HepG2 (cell line): Measurements from ENCODE around the gene EEF1A1. TPM values are rescaled to one million over a fixed set of nuclear protein-coding genes. Genes with fewer than 3 reads are reported as not detected.

Experiments used
- ATAC-seq: fragments of 200-7000 bp; cut with Tn5 transposase; 3 replicates; pipeline ENCODE4 v1.9.1; 2020; ENCODE audit warnings: mild to moderate bottlenecking, moderate library complexity
- BruUV-seq: library from RNA; stranded (reverse); fragments of 400-500 nt; replicated peaks from 2 replicates; lab custom pipeline; 2021; lab: Mats Ljungman, UMichigan
- CTCF ChIA-PET: fragments of 300-600 bp; formaldehyde crosslinking; extraction: SDS; loops from one replicate; lab custom pipeline; 2021; ENCODE audit warnings: low total read pairs, inconsistent platforms, low intra/inter-chr PET ratio; lab: Yijun Ruan, JAX
- POLR2A ChIA-PET: fragments of 350-600 bp; sonication (Branson Sonifier 250); formaldehyde crosslinking; loops from one replicate; lab custom pipeline; 2020; ENCODE audit warnings: antibody characterized with exemption, inconsistent platforms; lab: Yijun Ruan, JAX
- DNase-seq: peaks from one replicate; pipeline ENCODE4 v3.0.0-alpha.2; 2015; ENCODE audit warnings: low spot score
- FAIRE-seq: peaks from 3 replicates; lab custom pipeline; 2011; peaks lifted over from hg19 to GRCh38; lab: Jason Lieb, UNC
- H2AFZ ChIP-seq: one replicate; pipeline ENCODE4 v1.6.1; 2011; ENCODE audit warnings: low read length, inconsistent platforms
- H3K27ac ChIP-seq: fragments of 300-600 bp; 3 replicates; pipeline ENCODE4 v1.8.0; 2011; ENCODE audit warnings: mixed run types, mild to moderate bottlenecking, mixed read lengths, low read length, inconsistent platforms; ENCODE audit not compliant: insufficient read depth; ENCODE audit errors: extremely low read length
- H3K27me3 ChIP-seq, 2 experiments: fragments of 200-600 bp in 1 of 2; 2 replicates in 1 of 2; 3 replicates in 1 of 2; pipeline versions ENCODE4 v1.6.0 to v1.8.0; 2011; ENCODE audit warnings: low read length in 2 of 2, mild to moderate bottlenecking in 2 of 2, moderate library complexity in 2 of 2, inconsistent platforms in 1 of 2; ENCODE audit not compliant: insufficient read depth in 2 of 2, control insufficient read depth in 1 of 2
- H3K36me3 ChIP-seq, 2 experiments: fragments of 200-600 bp in 1 of 2; replicated peaks in 1 of 2; 2 replicates in 1 of 2; 3 replicates in 1 of 2; pipeline versions ENCODE4 v1.5.1 to v1.8.0; 2011; ENCODE audit warnings: low read length in 2 of 2, inconsistent platforms in 1 of 2; ENCODE audit not compliant: insufficient read depth in 2 of 2, control insufficient read depth in 1 of 2
- H3K4me1 ChIP-seq: 2 replicates; pipeline ENCODE4 v1.5.1; 2012; ENCODE audit warnings: low read length, inconsistent platforms; ENCODE audit not compliant: insufficient read depth
- H3K4me2 ChIP-seq: 2 replicates; pipeline ENCODE4 v1.6.0; 2011; ENCODE audit warnings: low read depth, low read length, inconsistent platforms
- H3K4me3 ChIP-seq, 3 experiments: fragments of 200-600 bp in 1 of 3; sonication (generic), shearing (Covaris generic) in 1 of 3; replicated peaks in 1 of 3; 2 replicates each; pipeline ENCODE4 v1.5.1; 2011 to 2016; ENCODE audit warnings: low read length in 3 of 3, inconsistent platforms in 2 of 3, low read depth in 2 of 3, mild to moderate bottlenecking in 2 of 3, control low read depth in 1 of 3, mixed read lengths in 1 of 3; ENCODE audit not compliant: insufficient read depth in 1 of 3
- H3K79me2 ChIP-seq: one replicate; pipeline ENCODE4 v1.6.1; 2011; ENCODE audit warnings: low read length, inconsistent platforms; ENCODE audit not compliant: insufficient read depth
- H3K9ac ChIP-seq: 2 replicates; pipeline ENCODE4 v1.6.0; 2011; ENCODE audit warnings: mild to moderate bottlenecking, low read depth, low read length, inconsistent platforms; ENCODE audit not compliant: insufficient read depth
- H3K9me3 ChIP-seq: 2 replicates; pipeline ENCODE4 v1.5.1; 2012; ENCODE audit warnings: mild to moderate bottlenecking, low read length
- H4K20me1 ChIP-seq: 2 replicates; pipeline ENCODE4 v1.6.0; 2011; ENCODE audit warnings: inconsistent platforms, mild to moderate bottlenecking, low read length, moderate library complexity; ENCODE audit not compliant: insufficient read depth
- ATM ChIP-seq: fragments of 450-650 bp; IDR thresholded peaks from 2 replicates; pipeline ENCODE4 v1.7.1; 2017; ENCODE audit warnings: mild to moderate bottlenecking, borderline replicate concordance
- CBX1 ChIP-seq: IDR thresholded peaks from one replicate; pipeline ENCODE4 v1.6.1; 2016; ENCODE audit warnings: antibody characterized with exemption, low read depth
- GPBP1L1 ChIP-seq: sonication (generic); formaldehyde crosslinking; IDR thresholded peaks from 2 replicates; pipeline ENCODE4 v1.5.0; 2020; ENCODE audit warnings: mild to moderate bottlenecking, missing genetic modification reagents
- MIXL1 ChIP-seq: IDR thresholded peaks from 2 replicates; pipeline ENCODE4 v1.6.1; 2016
- NFYB ChIP-seq: sonication (generic); formaldehyde crosslinking; IDR thresholded peaks from 2 replicates; pipeline ENCODE4 v1.4.0; 2020; ENCODE audit warnings: missing genetic modification reagents
- POGK ChIP-seq: sonication (generic); formaldehyde crosslinking; conservative IDR thresholded peaks from 2 replicates; pipeline ENCODE4 v1.8.0; 2022; ENCODE audit warnings: mild to moderate bottlenecking, moderate library complexity, missing genetic modification reagents
- SNAPC2 ChIP-seq: sonication (generic); formaldehyde crosslinking; IDR thresholded peaks from 2 replicates; pipeline ENCODE4 v1.8.1; 2022; ENCODE audit warnings: mild to moderate bottlenecking, missing genetic modification reagents
- ZNF121 ChIP-seq: sonication (generic); formaldehyde crosslinking; IDR thresholded peaks from 2 replicates; pipeline ENCODE4 v1.5.0; 2020; ENCODE audit warnings: mild to moderate bottlenecking, missing genetic modification reagents
- WGBS: methylation state at CpG from one replicate; pipeline ENCODE4 v1.1.6; 2017; ENCODE audit warnings: low lambda C conversion rate; 5-methylcytosine and 5-hydroxymethylcytosine counted together
- in situ Hi-C: cut with HindIII; loops from 2 replicates; pipeline ENCODE4 v1.10.0; 2017; ENCODE audit warnings: low pct_unique_long_range_greater_than_20kb; ENCODE audit not compliant: extremely low pct_ligation_motif_present
- intact Hi-C: fragments of 100-400 bp; cut with micrococcal nuclease; formaldehyde crosslinking; loops from one replicate; pipeline ENCODE4 v1.10.0; 2022; ENCODE audit not compliant: unreplicated experiment
- polyA plus RNA-seq, 8 experiments: library from polyadenylated mRNA; depleted of rRNA in 3 of 8; stranded (reverse) in 7 of 8; unstranded in 1 of 8; fragments of >200 nt; fragmentation: Illumina TruSeq in 4 of 8; extraction: Trizol in 4 of 8; gene quantifications; 2 replicates each; pipeline versions ENCODE4 v1.2.1 to v1.2.3, GENCODE V29; 2011 to 2016; ENCODE audit warnings: low read depth in 4 of 8, missing spikeins in 1 of 8, mixed read lengths in 1 of 8; ENCODE audit not compliant: insufficient read depth in 1 of 8
- total RNA-seq, 5 experiments: library from RNA; depleted of rRNA; stranded (reverse); fragments of >200 nt; fragmentation: Illumina TruSeq; extraction: Trizol; gene quantifications; 2 replicates each; pipeline ENCODE4 v1.2.3, GENCODE V29; 2016; ENCODE audit warnings: low read depth in 1 of 5

Gene EEF1A1
- total and polyA plus RNA-seq, 2 of the 13 experiments (the other 11 are each of a cell fraction or from before 2014, with no cell fraction given): 13,726 to 17,172 TPM

GRCh38 chr6:73504160-73504559 lies 16.7 kb downstream of the EEF1A1 start:
- ChIA-PET POLR2A (no interaction called here), CTCF (no interaction called here)
- FAIRE-seq (no peak), ATAC-seq (no peak), DNase-seq (no peak)
- TF ChIP-seq NFYB (CRISPR knock-in tag): no peak
- TF ChIP-seq POGK (CRISPR knock-in tag): no peak
- TF ChIP-seq MIXL1 (CRISPR knock-in tag): no peak
- 87% methylated on average over 2 of the region's 2 CpGs for WGBS
- Histone ChIP-seq H3K4me3 (no peak overlapping the region), H3K79me2 (no peaks in the 10 kb centered on the region), H3K9ac (no peak overlapping the region), H3K27ac (no peak overlapping the region), H3K36me3 (peaks cover 4 to 18% of the 10 kb centered on the region in 2 experiments), H4K20me1 (no peaks in the 10 kb centered on the region), H3K4me2 (no peak overlapping the region), H3K27me3 (no peaks in the 10 kb centered on the region), H2AFZ (no peak overlapping the region), H3K9me3 (no peaks in the 10 kb centered on the region), H3K4me1 (no peaks in the 10 kb centered on the region)
- intact Hi-C loops: no loop called here
- in situ Hi-C loops: no loop called here
- no TSS peak for BruUV-seq

GRCh38 chr6:73503027-73503772 lies 17.6 kb downstream of the EEF1A1 start:
- Histone ChIP-seq H3K79me2 (no peaks in the 10 kb centered on the region), H4K20me1 (no peaks in the 10 kb centered on the region), H3K4me1 (no peaks in the 10 kb centered on the region), H3K9me3 (no peaks in the 10 kb centered on the region), H3K36me3 (peaks cover 4 to 27% of the 10 kb centered on the region in 2 experiments), H3K4me3 (no peak overlapping the region), H3K9ac (no peak overlapping the region), H3K27me3 (no peaks in the 10 kb centered on the region), H3K27ac (no peak overlapping the region), H3K4me2 (no peak overlapping the region), H2AFZ (no peak overlapping the region)
- WGBS: 97% methylated on average over 2 of the region's 2 CpGs
- TF ChIP-seq SNAPC2 (CRISPR knock-in tag) (no peak), CBX1 (no peak), ZNF121 (0 out of 2 replicates have a peak, but pooled peaks have one; percentile 16), GPBP1L1 (CRISPR knock-in tag) (no peak), ATM (no peak)
- intact Hi-C loops (no loop called here), in situ Hi-C loops (no loop called here)
- no TSS peak for BruUV-seq
- DNase-seq (no peak), ATAC-seq (no peak), FAIRE-seq (no peak)
- POLR2A ChIA-PET: no interaction called here
- CTCF ChIA-PET: no interaction called here
